Activated T-cell treated with anti-CD3 and anti-CD28 coated beads for 4 hours (primary cell): ENCODE data around the gene NAA25.
"Not testable (repeated sequence)": the region's sequence is repeated elsewhere in the genome, so short reads cannot be mapped to it uniquely, and the experiment has no call there.

Experiments
- DNase-seq: peaks from one replicate; pipeline ENCODE4 v3.0.0-alpha.2; 2020

Gene NAA25

DNA sequence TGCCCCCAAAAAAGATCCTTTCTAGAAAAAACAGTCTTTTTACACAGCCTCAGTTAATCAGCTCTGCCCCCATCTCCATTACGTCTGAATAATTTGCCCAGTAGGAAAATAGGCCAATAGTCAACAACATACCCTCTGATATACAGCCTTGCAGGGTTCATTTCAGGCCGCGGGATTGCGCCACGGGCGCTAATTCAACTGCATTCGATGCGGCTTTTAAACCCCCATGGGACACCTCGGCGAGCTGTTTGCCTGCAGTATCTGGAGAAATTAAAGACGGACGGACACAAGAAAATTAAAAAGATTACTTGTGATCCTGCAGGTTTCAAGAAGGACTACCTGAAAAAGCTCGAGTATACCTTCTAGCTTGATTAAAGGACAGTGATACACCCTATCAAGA, 59.2 kb downstream of the NAA25 start:
- DNase-seq, result no peak

DNA sequence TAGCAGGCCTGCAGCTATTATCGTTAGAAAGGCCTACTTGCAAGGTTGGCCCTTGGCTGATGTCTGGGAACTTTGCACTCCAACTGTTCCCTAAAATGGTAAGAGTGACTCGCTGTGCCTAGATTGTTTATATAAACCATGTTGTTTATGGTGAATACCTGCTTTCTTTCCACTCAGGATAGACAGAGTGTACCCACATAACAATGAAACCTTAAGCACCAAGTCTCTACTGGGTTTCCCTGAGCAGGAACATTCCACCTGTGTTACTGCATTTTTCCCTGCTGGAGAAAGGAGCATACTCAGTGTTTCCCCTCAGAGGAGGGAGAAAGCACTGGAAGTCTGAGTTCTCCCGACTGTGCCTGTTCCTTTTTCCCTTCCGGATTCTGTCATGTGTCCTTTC, 62.6 kb downstream of the NAA25 start:
- DNase-seq, result no peak

DNA sequence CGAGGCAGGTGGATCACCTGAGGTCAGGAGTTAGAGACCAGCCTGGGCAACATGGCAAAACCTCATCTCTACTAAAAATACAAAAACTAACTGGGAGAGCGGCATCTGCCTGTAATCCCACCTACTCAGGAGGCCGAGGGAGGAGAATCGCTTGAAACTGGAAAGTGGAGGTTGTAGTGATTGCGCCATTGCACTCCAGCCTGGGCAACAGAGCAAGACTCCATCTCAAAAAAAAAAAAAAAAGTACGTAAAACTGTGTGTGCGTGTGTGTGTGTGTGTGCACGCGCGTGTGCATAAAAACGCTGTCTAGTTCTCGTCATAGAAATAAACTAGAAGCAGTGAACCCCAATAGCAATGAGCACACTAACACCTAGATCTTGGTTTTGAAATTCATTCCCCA, 72.0 kb downstream of the NAA25 start:
- not testable (repeated sequence) for DNase-seq

DNA sequence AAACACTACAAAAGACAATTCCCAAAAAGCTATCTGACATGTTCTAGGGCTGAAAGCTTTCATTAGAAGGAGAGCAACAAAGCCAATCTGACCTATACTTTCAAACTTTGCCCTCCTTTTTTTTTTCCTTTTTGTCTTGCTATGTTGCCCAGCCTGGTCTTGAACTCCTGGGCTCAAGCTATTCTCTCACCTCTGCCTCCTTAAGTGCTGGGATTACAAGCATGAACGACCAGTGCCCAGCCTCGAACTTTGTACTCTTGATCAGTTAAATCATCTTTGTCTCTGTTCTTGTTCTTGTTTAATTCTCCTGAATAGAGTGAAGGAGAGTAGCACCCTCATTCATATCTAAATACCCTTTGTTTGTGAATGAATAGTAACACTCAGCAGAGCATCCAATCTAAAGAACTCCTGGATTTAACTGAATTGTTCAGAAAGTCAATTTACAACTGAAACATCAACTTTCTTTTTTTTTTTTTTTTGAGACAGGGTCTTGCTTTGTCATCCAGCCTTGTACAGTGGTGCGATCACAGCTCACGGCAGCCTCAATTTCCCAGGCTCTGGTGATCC, 73.3 kb downstream of the NAA25 start:
- DNase-seq, result no peak

DNA sequence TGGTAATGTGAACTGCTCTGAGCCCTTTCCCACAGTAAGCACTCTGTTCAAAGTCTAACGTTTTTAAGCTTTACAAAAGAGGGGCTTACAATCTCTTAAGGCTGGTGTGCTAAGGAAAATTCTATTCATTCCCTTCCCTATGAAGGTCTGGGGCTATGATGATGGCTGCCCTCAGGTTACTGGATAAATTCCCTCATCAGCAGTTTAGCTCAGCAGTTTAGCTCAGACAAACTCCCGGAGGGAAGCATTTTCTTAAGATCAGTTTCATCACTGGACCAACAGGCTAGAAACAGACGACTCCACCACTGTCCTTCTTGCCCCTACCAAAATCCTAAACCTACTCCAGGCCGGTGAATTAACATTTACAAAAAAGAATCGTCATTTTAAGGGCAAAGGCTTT, 76.3 kb downstream of the NAA25 start:
- no peak for DNase-seq

DNA sequence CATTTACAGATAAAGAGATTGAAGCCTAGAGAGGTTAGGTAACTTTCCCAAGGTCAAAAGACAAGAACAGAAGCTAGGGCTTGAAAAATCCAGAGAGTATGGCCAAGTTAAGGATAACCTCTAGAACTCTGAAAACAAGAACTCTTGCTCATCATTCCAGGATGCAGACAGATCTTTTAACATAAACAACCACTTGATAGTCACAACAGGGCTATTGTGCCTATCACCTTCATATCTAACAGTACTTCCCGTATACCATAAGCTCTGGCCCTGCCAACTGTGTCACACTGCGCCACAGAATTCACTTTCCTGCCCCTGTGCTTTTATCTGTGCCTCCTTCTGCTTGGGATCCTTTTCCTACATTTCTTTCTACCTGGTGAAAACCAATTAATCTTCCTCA, 77.1 kb downstream of the NAA25 start:
- no peak for DNase-seq

DNA sequence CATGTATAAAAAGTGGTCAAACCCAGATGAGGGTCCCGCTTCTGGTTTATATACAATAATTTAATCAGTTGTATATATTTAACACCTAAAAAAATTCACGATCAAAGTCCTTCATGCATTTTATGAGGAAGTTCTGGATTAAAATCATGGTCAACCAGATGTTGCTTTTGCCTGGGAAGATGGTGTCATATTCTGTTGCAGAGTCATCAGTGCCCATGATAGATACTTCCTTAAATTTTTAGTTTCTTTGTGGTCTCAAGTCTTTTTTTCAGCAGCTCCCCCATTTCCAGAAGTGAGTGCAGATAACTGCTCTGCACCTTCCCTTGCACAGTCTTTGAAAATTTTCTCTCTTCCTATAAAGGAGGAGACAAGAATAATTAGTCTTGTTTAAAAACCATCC, 79.3 kb downstream of the NAA25 start:
- no peak for DNase-seq

DNA sequence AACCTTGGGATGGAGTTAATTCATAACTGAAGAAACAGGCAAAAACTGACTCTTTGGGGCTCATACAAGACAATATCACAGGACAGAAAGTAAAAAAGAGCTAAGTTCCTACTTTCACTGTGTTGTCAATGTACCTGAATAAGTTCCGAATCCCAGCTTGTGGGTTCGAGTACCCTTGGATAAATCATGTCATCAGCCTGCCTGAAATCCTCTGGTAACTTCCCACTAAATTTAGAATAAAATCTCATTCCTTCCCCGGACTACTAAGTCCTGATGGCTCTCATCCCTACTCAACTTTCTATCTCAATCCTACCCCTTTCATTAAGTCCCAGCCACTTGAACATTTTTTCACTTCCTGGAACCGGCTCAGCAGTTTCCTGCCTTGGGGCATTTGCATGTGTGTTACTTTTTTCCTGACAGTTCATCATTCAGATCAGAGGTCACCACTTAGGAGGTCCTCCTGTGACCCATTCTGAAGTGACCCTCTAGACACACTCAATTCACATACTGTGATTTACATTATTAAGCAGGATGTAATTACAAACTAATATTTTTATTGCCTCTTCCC, 82.7 kb downstream of the NAA25 start:
- no peak for DNase-seq

DNA sequence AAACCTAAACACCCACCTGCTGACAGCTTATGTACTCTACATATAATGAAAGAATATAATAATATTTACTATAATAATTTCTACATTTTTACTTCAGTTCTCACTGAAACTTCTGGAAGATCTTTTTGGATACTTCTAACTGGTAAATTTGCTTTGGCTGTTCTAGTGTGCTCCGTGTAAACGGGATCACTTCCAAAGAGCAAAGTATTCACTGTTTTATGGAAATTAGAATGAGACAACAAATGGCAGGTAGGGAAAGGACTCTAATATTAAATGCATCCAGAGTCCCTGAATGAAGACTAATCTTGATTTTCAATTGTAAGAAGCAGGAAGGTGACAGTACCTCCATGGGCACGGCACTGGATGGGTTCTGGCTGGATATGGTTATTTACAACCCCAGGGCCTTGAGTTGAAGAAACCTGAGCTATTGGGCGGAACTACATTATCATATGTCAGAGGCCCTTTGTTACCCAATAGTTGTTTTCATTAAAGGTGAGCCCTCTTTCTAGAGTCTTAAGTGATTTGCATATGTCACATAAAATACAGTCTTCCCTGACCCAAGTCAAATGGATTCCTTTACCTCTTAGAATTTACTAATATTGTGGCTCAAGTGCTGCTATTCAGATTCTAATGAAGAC, 84.7 kb downstream of the NAA25 start:
- no peak for DNase-seq

DNA sequence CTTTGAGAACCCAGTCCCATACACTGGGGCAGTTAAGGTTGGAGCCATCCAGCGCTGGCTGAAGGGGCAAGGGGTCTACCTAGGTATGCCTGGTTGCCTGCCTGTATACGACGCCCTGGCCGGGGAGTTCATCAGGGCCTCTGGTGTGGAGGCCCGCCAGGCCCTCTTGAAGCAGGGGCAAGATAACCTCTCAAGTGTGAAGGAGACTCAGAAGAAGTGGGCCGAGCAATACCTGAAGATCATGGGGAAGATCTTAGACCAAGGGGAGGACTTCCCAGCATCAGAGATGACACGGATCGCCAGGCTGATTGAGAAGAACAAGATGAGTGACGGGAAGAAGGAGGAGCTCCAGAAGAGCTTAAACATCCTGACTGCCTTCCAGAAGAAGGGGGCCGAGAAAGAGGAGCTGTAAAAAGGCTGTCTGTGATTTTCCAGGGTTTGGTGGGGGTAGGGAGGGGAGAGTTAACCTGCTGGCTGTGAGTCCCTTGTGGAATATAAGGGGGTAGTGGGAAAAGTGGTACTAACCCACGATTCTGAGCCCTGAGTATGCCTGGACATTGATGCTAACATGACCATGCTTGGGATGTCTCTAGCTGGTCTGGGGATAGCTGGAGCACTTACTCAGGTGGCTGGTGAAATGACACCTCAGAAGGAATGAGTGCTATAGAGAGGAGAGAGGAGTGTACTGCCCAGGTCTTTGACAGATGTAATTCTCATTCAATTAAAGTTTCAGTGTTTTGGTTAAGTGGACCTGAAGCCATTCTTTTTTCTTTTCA, 86.2 kb downstream of the NAA25 start:
- no peak for DNase-seq

DNA sequence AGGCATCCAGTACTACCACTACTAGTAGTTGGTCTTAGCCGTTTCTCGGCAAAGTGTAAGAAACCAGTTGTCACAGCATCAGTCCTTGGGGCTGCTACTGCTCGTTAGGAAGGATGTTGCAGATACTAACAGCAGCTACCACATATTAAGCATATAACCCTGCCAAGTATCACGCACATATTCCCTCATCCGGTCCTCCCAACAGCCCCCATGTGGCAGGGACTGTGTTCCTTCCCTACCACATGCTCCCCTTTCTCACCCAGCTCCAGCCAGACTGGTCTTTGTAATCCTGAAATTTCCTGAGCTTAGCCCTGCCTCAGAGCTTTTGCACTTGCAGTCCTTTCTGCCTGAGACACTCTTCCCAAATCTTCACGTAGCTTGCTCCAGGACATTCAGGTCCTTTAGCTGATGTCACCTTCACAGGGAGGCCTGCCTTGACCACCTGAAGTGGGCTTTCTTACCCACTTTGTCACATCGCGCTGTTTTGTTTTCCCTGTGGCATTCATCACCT, 87.6 kb downstream of the NAA25 start:
- no peak for DNase-seq

DNA sequence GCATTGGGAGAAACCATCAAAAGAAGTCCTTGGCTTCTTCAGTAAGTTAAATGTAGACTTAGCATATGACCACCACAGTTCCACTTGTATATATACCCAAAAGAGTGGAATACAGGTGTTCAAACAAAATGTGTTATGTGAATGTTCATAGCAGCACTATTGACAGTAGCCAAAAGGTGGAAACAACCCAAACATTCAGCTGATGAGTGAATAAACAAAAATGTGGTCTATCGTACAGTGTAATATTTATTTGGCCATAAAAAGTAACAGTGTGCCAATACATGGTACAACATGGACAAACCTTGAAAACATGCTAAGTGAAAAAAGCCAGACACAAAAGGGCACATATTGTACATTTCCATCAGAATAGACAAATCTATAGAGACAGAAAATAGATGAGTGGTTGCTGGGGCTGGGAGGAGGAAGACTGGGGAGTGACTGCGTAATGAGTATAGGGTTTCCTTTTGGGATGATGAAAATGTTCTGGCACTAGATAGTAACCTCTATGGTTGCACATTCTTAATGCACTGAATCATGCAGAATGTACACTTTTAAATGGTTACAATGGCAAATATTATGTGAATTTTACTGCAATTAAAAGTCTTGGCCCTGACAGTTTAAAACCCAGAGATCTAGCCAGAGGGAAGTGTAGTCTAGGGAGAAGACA, 89.9 kb downstream of the NAA25 start:
- no peak for DNase-seq

DNA sequence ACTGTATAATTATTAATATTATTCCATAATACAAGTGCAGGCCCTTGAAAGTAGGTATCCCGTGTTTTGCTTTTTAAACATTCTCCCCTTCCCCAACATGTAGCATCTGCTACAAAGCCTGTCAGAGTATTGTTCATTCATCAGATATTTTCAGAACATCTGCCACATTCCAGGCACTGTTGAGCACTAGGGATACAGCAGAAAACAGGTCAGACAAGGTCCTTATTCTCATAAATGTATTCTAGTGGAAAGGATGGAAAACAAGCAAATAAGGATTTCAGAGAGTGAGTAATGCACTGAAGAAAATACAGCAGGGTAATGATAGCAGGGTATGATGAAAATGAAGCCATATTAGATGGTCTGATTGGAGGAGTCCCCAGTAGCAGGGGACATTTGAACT, 91.5 kb downstream of the NAA25 start:
- DNase-seq, result no peak

DNA sequence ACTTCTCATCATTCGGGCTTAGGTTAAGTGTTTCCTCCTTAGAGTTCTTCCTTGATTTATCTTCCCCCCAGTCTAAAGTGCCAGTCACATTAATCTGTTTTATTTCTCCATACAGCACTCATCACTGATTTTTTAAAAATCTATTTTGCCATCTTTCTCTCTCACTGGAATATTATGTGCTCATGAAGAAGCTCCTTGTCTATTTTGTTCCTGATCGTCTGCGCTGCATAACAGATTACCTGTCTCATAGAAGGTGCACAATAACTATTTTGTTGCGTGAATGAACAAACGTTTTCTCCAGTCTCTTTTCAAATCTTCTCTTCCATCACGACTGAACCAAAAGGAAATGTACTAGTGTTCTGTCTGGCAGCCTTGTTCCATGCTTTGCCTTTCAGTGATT, 92.6 kb downstream of the NAA25 start:
- DNase-seq, result no peak

DNA sequence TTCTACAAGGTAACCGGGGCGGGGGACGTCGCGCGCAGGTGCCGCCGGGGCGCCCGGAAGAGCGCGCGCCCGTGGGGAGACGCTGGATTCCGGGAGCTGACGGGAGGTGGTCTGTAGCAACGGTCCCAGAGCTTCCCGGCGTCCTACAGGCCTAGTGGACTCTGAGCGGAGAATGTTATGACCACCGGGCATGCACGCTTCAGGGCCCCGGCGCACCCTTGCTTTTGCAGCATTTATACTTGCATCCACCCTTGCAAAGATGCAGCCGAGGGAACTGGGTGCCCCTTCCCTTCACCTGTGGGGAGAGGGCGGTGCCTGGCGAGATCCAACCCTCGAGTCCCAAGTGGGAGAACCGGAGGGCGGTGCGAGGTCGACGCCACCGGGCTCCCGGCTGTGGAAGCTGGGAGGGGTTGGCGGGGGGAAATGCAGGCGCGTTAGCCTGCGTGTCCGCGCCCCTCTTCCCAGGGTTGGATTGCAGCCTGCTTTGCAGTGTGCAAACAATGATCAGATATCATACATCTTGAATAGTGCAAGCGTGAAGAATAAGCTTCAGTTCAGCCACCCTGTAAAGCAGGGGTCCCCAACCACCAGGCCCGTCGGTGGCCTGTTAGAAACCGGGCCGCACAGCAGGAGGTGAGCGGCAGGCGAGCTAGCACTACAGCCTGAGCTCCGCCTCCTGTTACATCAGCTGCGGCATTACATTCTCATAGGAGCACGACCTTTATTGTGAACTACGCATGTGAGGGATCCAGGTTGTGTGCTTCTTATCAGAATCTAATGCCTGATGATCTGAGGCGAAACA, 94.8 kb downstream of the NAA25 start:
- peak; percentile 60 for DNase-seq

DNA sequence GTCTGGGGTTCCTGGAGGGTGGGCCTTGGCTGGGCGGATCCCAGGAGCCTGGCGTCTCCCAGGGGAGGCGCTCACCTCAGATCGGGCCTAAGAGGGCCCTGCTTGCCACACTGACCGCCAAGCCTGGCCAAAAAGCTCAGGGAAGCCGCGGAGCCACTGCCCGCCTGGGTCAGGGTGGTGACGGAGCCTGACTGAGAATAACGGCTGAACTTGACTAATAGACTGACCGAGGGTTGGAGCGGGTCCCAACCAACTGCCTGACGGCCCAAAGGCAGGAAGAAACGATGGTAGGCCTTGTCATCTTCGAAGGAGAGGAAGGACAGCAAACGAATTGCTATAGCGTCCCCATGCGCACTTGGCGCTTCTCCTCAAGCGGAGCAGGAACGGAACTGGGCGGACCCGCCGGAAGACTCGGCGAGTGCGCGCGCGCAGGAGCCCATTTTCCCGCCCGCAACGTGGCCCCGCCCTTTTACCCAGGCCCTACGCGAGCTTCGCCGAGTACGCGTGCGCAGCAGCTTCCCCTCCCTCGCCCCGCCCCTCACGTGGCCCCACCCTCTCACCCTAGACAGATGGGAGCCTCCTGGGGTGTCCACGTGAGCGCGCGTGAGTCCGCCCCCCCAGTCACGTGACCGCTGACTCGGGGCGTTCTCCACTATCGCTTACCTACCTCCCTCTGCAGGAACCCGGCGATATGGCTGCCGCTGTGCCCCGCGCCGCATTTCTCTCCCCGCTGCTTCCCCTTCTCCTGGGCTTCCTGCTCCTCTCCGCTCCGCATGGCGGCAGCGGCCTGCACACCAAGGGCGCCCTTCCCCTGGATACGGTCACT, 95.6 kb downstream of the NAA25 start, which contains the start of the genes ERP29 and TMEM116:
ERP29 (plus strand) TSS at position 652 of the 826 bp plus-strand sequence; CDS start at position 692, 40 bp downstream.
TMEM116 (minus strand) TSS at position 391 of the 826 bp plus-strand sequence. CDS start 7,895 bp downstream, outside the sequence.
- DNase-seq, result peak; percentile 100

DNA sequence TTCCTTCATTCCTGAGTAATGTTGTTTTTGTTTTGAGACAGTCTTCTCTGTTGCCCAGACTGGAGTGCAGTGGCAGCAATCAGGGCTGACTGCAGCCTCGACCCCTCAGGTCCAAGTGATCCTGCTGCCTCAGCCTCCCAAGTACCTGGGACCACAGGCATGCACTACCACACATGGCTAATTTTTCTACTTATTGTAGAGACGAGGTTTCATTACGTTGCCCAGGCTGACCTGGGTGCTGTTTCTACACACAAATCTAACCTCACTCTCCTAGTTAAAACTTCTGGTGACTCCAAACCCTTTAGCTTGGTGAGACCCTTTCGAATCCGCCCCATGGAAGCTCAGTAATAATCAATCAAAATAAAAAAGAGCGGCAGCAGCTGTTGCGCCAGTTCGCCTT, 96.9 kb downstream of the NAA25 start:
- DNase-seq, result no peak

DNA sequence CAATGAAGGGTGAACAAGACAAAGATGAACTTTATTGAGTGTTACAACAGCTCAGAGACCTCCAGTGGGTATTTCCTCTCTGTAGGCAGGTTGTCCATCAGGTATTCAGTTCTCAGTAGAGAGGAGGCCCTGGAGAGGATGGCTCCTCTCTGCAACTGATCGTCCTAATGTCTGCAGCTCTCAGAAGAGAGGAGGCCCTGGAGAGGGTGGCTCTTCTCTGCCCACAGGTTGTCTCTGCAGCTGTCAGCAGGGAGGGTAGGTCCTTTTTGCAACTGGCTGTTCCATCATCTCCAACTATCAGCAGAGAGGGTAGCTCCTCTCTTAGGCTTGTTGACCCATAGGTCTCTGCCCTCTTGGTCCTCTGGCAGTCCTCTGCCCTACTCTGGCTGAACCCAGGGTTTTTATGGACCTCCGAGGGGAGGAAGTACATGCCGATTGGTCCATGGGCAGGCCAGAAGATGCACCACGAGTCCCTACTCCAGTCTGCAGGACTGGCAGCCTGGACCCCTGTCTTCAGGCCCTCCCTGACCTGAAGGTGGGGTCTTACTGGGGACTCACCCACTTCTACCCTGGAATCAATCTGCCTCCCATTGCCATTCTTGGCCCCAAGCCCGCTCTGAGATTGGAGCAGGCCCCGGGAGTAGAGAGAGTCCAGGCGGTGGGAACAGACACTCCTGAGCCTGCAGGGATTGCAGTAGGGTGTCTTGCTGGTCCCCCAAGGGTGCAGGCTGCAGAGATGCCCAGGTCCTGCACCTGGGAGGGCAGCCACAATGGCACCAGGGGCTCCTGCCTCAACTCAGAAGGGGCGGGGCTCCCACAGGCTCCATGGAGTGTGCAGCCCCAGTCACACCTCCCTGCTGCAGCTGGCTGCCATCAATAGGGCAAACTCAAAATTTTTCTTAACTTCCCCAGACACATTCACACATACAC, 97.9 kb downstream of the NAA25 start:
- no peak for DNase-seq

DNA sequence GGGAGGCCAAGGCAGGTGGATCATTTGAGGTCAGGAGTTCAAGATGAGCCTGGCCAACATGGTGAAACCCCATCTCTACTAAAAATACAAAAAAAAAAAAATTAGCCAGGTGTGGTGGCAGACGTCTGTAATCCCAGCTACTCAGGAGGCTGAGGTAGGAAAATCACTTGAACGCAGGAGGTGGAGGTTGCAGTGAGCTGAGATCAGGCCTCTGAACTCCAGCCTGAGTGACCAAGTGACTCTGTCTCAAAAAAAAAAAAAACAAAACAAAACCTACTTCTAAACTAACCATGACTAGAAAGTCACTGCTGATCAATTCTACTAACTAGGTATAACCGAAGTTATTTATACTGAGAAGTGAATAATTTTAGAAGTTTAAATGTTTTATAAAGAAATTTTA, 99.0 kb downstream of the NAA25 start:
- not testable (repeated sequence) for DNase-seq

DNA sequence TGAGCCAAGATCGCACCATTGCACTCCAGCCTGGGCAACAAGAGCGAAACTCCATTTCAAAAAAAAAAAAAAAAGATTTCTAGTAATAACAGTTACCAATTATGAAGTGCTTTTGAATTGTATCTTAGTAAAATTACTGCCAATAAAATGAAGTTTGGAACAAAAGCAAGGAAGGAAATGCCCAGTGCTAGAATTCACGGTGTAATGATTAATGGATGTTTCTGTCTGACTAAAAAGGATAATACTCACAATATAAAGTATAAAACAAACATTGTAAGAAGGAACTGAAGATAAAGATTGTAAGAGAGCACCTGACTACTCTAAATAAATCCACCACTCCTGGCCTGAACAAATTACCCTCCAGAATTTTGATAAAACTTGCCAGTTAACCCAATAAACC, 99.7 kb downstream of the NAA25 start:
- no peak for DNase-seq
